ENCODE measurements around the gene ZNHIT2.

ZNHIT2 gene

DNA sequence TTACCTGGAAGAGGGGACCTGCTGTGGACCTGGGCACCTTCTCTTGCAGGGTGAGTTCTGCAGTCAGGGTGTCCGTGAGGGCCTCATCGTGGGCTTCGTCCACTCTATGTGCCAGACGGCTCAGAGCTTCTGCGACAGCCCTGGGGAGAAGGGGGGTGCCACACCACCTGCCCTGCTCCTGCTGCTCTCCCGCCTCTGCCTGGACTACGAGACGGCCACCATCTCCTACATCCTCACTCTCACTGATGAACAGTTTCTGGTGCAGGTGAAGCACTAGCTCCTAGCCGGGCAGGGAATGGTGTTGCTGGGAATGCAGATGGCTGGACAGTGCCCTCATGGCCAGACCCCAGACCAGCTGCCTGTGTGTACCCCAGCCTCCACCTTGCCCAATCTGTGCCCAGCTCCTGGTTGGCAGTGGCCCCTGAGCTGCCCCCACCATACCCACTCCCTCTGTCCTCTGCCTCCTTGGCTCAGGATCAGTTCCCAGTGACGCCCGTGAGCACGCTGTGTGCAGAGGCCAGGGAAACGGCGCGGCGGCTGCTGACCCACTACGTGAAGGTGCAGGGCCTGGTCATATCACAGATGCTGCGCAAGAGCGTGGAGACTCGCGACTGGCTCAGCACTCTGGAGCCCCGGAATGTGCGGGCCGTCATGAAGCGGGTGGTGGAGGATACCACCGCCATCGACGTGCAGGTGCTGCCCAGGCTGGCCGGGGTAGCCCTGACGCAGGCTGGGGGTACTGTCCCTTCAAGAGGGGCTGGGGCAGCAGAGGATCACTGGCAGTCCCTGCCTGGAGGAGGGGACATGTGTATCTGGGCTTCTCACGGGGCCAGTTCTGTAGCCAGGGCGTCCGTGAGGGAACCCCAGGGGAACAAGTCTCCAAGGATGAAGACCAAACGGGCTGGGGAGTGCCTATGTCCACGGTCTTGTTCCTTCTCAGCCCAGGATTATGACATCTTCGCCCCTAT is 8.0 kb downstream of the ZNHIT2 start:
- peaks cover 14% of the 10 kb centered on the region for H3K36me3 ChIP-seq (replicated peaks; ENCODE audit: low read depth, low read length)
- H3K27me3 ChIP-seq (ENCODE audit: low read depth, low read length): no peaks in the 10 kb centered on the region

DNA sequence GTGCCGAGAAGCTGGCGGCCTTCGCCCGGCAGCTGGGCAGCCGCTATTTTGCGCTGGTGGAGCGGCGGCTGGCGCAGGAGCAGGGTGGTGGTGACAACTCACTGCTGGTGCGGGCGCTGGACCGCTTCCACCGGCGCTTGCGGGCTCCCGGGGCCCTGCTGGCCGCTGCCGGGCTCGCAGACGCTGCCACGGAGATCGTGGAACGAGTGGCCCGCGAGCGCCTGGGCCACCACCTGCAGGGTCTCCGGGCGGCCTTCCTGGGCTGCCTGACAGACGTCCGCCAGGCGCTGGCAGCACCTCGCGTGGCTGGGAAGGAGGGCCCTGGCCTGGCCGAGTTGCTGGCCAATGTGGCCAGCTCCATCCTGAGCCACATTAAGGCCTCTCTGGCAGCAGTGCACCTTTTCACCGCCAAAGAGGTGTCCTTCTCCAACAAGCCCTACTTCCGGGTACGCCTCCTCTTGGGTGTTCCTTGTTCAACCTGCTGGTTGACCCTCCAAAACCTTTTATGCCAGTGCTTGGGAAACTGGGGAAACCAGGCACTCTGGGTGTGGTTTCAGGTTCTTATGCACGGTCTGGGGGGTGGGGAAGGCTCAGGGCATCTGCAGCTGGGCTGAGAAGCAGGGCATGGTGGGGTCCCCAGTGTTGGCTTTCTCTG is 8.9 kb downstream of the ZNHIT2 start:
- Histone ChIP-seq H3K9me3 (ENCODE audit: insufficient read depth, low read length) (no peaks in the 10 kb centered on the region), H3K27ac (ENCODE audit: low read length) (no peak overlapping the region), H3K27me3 (ENCODE audit: low read depth, low read length) (no peaks in the 10 kb centered on the region), H3K79me2 (ENCODE audit: low read length) (peaks cover 16% of the 10 kb centered on the region), H3K4me3 (ENCODE audit: low read length) (no peak overlapping the region), H3K36me3 (replicated peaks; ENCODE audit: low read depth, low read length) (peaks cover 14% of the 10 kb centered on the region), H4K20me1 (ENCODE audit: insufficient read depth, low read length) (peaks cover 5% of the 10 kb centered on the region), H3K4me2 (ENCODE audit: low read length) (no peak overlapping the region), H2AFZ (ENCODE audit: low read depth, low read length) (no peak overlapping the region), H3K4me1 (ENCODE audit: low read length) (peaks cover 19% of the 10 kb centered on the region), H3K9ac (ENCODE audit: low read length) (no peak overlapping the region)
- TF ChIP-seq CTCF (IDR thresholded peaks at IDR 0.05; ENCODE audit: low read depth, low read length) (no peak), EZH2phosphoT487 (IDR thresholded peaks at IDR 0.05; ENCODE audit: low read depth) (no peak)

More for the DNA sequence above, 8.0 kb downstream of the ZNHIT2 start:
- Histone ChIP-seq H3K4me3 (ENCODE audit: low read length) (no peak overlapping the region), H3K9ac (ENCODE audit: low read length) (no peak overlapping the region), H3K4me2 (ENCODE audit: low read length) (no peak overlapping the region), H3K9me3 (ENCODE audit: insufficient read depth, low read length) (no peaks in the 10 kb centered on the region), H4K20me1 (ENCODE audit: insufficient read depth, low read length) (peaks cover 5% of the 10 kb centered on the region), H3K27ac (ENCODE audit: low read length) (no peak overlapping the region), H3K4me1 (ENCODE audit: low read length) (peaks cover 21% of the 10 kb centered on the region), H3K79me2 (ENCODE audit: low read length) (peaks cover 16% of the 10 kb centered on the region), H2AFZ (ENCODE audit: low read depth, low read length) (no peak overlapping the region)
- TF ChIP-seq CTCF (IDR thresholded peaks at IDR 0.05; ENCODE audit: low read depth, low read length) (no peak), EZH2phosphoT487 (IDR thresholded peaks at IDR 0.05; ENCODE audit: low read depth) (no peak)

DNA sequence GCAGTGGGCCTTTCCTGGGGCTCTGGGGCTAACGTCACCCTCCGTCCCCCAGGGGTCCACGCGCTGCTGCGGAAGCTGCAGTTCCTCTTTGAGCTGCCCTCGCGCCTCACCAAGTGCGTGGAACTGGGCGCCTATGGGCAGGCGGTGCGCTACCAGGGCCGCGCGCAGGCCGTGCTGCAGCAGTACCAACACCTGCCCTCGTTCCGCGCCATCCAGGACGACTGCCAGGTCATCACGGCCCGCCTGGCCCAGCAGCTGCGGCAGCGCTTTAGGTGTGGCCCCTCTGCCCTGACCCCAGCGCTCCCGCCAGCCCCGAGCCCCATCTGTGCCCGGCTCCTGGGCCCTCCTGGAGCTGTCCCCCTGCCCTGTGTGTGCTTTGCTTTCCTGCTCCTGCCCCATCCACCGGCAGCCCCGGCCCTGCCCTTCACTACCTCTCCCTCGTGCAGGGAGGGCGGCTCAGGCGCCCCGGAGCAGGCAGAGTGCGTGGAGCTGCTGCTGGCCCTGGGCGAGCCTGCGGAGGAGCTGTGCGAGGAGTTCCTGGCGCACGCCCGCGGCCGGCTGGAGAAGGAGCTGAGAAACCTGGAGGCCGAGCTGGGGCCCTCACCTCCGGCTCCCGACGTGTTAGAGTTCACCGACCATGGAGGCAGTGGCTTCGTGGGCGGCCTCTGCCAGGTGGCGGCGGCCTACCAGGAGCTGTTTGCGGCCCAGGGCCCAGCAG is 9.6 kb downstream of the ZNHIT2 start:
- no peak overlapping the region for H2AFZ ChIP-seq (ENCODE audit: low read depth, low read length)
- H3K4me2 ChIP-seq (ENCODE audit: low read length): no peak overlapping the region
- TF ChIP-seq CTCF (IDR thresholded peaks at IDR 0.05; ENCODE audit: low read depth, low read length): no peak
- TF ChIP-seq EZH2phosphoT487 (IDR thresholded peaks at IDR 0.05; ENCODE audit: low read depth): no peak
- H3K36me3 ChIP-seq (replicated peaks; ENCODE audit: low read depth, low read length): peaks cover 14% of the 10 kb centered on the region
- peaks cover 11% of the 10 kb centered on the region for H3K79me2 ChIP-seq (ENCODE audit: low read length)
- H3K4me3 ChIP-seq (ENCODE audit: low read length): no peak overlapping the region
- H3K27ac ChIP-seq (ENCODE audit: low read length): no peak overlapping the region
- no peaks in the 10 kb centered on the region for H3K27me3 ChIP-seq (ENCODE audit: low read depth, low read length)
- peaks cover 12% of the 10 kb centered on the region for H3K4me1 ChIP-seq (ENCODE audit: low read length)
- no peaks in the 10 kb centered on the region for H3K9me3 ChIP-seq (ENCODE audit: insufficient read depth, low read length)
- no peak overlapping the region for H3K9ac ChIP-seq (ENCODE audit: low read length)
- peaks cover 5% of the 10 kb centered on the region for H4K20me1 ChIP-seq (ENCODE audit: insufficient read depth, low read length)
